ENCODE results near the gene EIF3I.

EIF3I gene

GRCh38 chr1:32180186-32181060, 41.8 kb upstream of the EIF3I start (continued):
- peak; percentile 52 for TF ChIP-seq GLIS2 (tag by site-specific recombination; IDR thresholded peaks at IDR 0.05)
- TF ChIP-seq ZNF2 (tag by site-specific recombination; IDR thresholded peaks at IDR 0.05) = no peak
- no peak for TF ChIP-seq BCL11A (tag by site-specific recombination; IDR thresholded peaks at IDR 0.05; ENCODE audit: low read depth)
- no peak for TF ChIP-seq ZNF133 (tag by site-specific recombination; IDR thresholded peaks at IDR 0.05)
- peak; percentile 66 for TF ChIP-seq OSR2 (tag by site-specific recombination; IDR thresholded peaks at IDR 0.05)
- no peak for TF ChIP-seq ZNF426 (tag by site-specific recombination; IDR thresholded peaks at IDR 0.05)
- TF ChIP-seq, protein P1, sequence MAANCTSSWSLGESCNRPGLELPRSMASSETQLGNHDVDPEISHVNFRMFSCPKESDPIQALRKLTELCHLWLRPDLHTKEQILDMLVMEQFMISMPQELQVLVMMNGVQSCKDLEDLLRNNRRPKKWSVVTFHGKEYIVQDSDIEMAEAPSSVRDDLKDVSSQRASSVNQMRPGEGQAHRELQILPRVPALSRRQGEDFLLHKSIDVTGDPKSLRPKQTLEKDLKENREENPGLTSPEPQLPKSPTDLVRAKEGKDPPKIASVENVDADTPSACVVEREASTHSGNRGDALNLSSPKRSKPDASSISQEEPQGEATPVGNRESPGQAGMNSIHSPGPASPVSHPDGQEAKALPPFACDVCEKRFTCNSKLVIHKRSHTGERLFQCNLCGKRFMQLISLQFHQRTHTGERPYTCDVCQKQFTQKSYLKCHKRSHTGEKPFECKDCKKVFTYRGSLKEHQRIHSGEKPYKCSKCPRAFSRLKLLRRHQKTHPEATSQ (tag by site-specific recombination; IDR thresholded peaks at IDR 0.05) = no peak
- no peak for TF ChIP-seq ZNF16 (tag by site-specific recombination; IDR thresholded peaks at IDR 0.05; ENCODE audit: low read depth)
- TF ChIP-seq ZNF423 (tag by site-specific recombination; IDR thresholded peaks at IDR 0.05) = no peak
- no peak for TF ChIP-seq ZSCAN18 (tag by site-specific recombination; IDR thresholded peaks at IDR 0.05)
- no peak for TF ChIP-seq ZNF629 (tag by site-specific recombination; IDR thresholded peaks at IDR 0.05)
- TF ChIP-seq ZNF292 (tag by site-specific recombination; IDR thresholded peaks at IDR 0.05; ENCODE audit: borderline replicate concordance, low read depth) = no peak
- TF ChIP-seq ZNF610 (tag by site-specific recombination; IDR thresholded peaks at IDR 0.05; ENCODE audit: borderline replicate concordance) = no peak
- no peak for TF ChIP-seq MEIS1 (CRISPR knock-in tag; IDR thresholded peaks at IDR 0.05; ENCODE audit: borderline replicate concordance)
- TF ChIP-seq IKZF3 (tag by site-specific recombination; IDR thresholded peaks at IDR 0.05) = no peak

GRCh38 chr1:32181065-32181464, 41.1 kb upstream of the EIF3I start:
- H3K36me3 ChIP-seq (ENCODE audit: control insufficient read depth in 2 of 2, insufficient read depth in 1 of 2, low read length in 2 of 2) = peaks cover 31 to 49% of the 10 kb centered on the region in 2 experiments
- H3K9me3 ChIP-seq (ENCODE audit: control insufficient read depth, insufficient read depth, low read depth, low read length) = no peaks in the 10 kb centered on the region
- POLR2A ChIA-PET = interaction anchor here (0.9 to 2.7 kb wide), 6 partner anchors 17 to 108 kb away, joined by 4 to 26 read pairs (median 17); partner anchors contain the start of genes CCDC28B, IQCC, KPNA6 and TMEM39B
- H3K27ac ChIP-seq (ENCODE audit: extremely low read depth, low read depth, low read length) = no peak overlapping the region; the same call in 1 of the 2 replicates
- no peak for TF ChIP-seq GLIS2 (tag by site-specific recombination; IDR thresholded peaks at IDR 0.05)
- no peak for TF ChIP-seq ZNF202 (tag by site-specific recombination; IDR thresholded peaks at IDR 0.05; ENCODE audit: borderline replicate concordance)
- no peak for TF ChIP-seq OSR2 (tag by site-specific recombination; IDR thresholded peaks at IDR 0.05)
- no peak for TF ChIP-seq ZNF394 (tag by site-specific recombination; IDR thresholded peaks at IDR 0.05; ENCODE audit: borderline replicate concordance)
- TF ChIP-seq SETDB1 (IDR thresholded peaks at IDR 0.05; ENCODE audit: insufficient read length, low read length) = no peak
- no peak for TF ChIP-seq FEZF1 (tag by site-specific recombination; IDR thresholded peaks at IDR 0.05)
- no peak for TF ChIP-seq ZNF133 (tag by site-specific recombination; IDR thresholded peaks at IDR 0.05)
- TF ChIP-seq ZNF37A (tag by site-specific recombination; IDR thresholded peaks at IDR 0.05) = no peak
- TF ChIP-seq ZFP69B (tag by site-specific recombination; IDR thresholded peaks at IDR 0.05) = no peak
- TF ChIP-seq ZNF10 (tag by site-specific recombination; IDR thresholded peaks at IDR 0.05) = no peak
- TF ChIP-seq, protein P2, sequence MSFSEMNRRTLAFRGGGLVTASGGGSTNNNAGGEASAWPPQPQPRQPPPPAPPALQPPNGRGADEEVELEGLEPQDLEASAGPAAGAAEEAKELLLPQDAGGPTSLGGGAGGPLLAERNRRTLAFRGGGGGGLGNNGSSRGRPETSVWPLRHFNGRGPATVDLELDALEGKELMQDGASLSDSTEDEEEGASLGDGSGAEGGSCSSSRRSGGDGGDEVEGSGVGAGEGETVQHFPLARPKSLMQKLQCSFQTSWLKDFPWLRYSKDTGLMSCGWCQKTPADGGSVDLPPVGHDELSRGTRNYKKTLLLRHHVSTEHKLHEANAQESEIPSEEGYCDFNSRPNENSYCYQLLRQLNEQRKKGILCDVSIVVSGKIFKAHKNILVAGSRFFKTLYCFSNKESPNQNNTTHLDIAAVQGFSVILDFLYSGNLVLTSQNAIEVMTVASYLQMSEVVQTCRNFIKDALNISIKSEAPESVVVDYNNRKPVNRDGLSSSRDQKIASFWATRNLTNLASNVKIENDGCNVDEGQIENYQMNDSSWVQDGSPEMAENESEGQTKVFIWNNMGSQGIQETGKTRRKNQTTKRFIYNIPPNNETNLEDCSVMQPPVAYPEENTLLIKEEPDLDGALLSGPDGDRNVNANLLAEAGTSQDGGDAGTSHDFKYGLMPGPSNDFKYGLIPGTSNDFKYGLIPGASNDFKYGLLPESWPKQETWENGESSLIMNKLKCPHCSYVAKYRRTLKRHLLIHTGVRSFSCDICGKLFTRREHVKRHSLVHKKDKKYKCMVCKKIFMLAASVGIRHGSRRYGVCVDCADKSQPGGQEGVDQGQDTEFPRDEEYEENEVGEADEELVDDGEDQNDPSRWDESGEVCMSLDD (tag by site-specific recombination; IDR thresholded peaks at IDR 0.05) = no peak
- no peak for TF ChIP-seq ZNF239 (tag by site-specific recombination; IDR thresholded peaks at IDR 0.05)
- TF ChIP-seq SP3 (tag by site-specific recombination; IDR thresholded peaks at IDR 0.05) = no peak
- TF ChIP-seq HOXD13 (CRISPR knock-in tag; IDR thresholded peaks at IDR 0.05; ENCODE audit: borderline replicate concordance) = no peak
- TF ChIP-seq ZNF776 (tag by site-specific recombination; IDR thresholded peaks at IDR 0.05; ENCODE audit: borderline replicate concordance) = no peak
- TF ChIP-seq ZNF571 (tag by site-specific recombination; IDR thresholded peaks at IDR 0.05) = no peak
- TF ChIP-seq ZNF585B (tag by site-specific recombination; IDR thresholded peaks at IDR 0.05) = no peak
- no peak for TF ChIP-seq ZNF600 (tag by site-specific recombination; IDR thresholded peaks at IDR 0.05)
- TF ChIP-seq ZSCAN23 (tag by site-specific recombination; IDR thresholded peaks at IDR 0.05) = no peak
- TF ChIP-seq ZNF155 (tag by site-specific recombination; IDR thresholded peaks at IDR 0.05) = no peak
- H3K4me3 ChIP-seq (ENCODE audit: low read depth, low read length) = peak overlapping the region; percentile 75; the same call in 1 of the 2 replicates
- H3K4me1 ChIP-seq (ENCODE audit: control insufficient read depth, insufficient read depth, low read length) = peaks cover 6% of the 10 kb centered on the region; the same call in 1 of the 2 replicates
- CTCF ChIA-PET = no interaction called here

Measured in HEK293 (cell line).